GM10266 (cell line): Measurements from ENCODE around the gene CAND2.
"Not testable (repeated sequence)": the region's sequence is repeated elsewhere in the genome, so short reads cannot be mapped to it uniquely, and the experiment has no call there.

Experiments
- DNase-seq: peaks from one replicate; pipeline ENCODE4 v3.0.0; 2012; ENCODE audit errors: extremely low spot score
- CTCF ChIP-seq: IDR thresholded peaks from 2 replicates; pipeline ENCODE4 v1.5.1; 2012; ENCODE audit warnings: mild to moderate bottlenecking, low read depth; ENCODE audit not compliant: control insufficient read depth, insufficient read depth; ENCODE audit errors: missing control alignments

Gene CAND2

GRCh38 chr3:12852201-12852600, 55.7 kb downstream of the CAND2 start:
- no peak for DNase-seq

GRCh38 chr3:12853847-12854246, 57.4 kb downstream of the CAND2 start:
- not testable (repeated sequence) for DNase-seq

More at GRCh38 chr3:12852201-12852600, 55.7 kb downstream of the CAND2 start:
- no peak for TF ChIP-seq CTCF

- DNase-seq = no peak
- no peak for TF ChIP-seq CTCF
These were observed 58.1 kb downstream of the CAND2 start for GRCh38 chr3:12854565-12854964.

GRCh38 chr3:12856626-12857025, 60.1 kb downstream of the CAND2 start:
- TF ChIP-seq CTCF = no peak
- no peak for DNase-seq

- no peak for TF ChIP-seq CTCF
- DNase-seq = no peak
These were observed 63.4 kb downstream of the CAND2 start for GRCh38 chr3:12859840-12860239.

GRCh38 chr3:12861611-12862010, 65.1 kb downstream of the CAND2 start:
- no peak for DNase-seq
- no peak for TF ChIP-seq CTCF

- DNase-seq = no peak
- TF ChIP-seq CTCF = no peak
These were observed 65.9 kb downstream of the CAND2 start for GRCh38 chr3:12862387-12862786.

- no peak for DNase-seq
- no peak for TF ChIP-seq CTCF
These were observed 68.8 kb downstream of the CAND2 start for GRCh38 chr3:12865271-12865670.
